Measurements from ENCODE around the gene CACNA2D3. TPM values are rescaled to one million over a fixed set of nuclear protein-coding genes. Genes with fewer than 3 reads are reported as not detected.
"Not testable (repeated sequence)": the region's sequence is repeated elsewhere in the genome, so short reads cannot be mapped to it uniquely, and the experiment has no call there.

CACNA2D3 gene
- total RNA-seq, 1 donor from 2014 or later = 7.3 TPM

DNA sequence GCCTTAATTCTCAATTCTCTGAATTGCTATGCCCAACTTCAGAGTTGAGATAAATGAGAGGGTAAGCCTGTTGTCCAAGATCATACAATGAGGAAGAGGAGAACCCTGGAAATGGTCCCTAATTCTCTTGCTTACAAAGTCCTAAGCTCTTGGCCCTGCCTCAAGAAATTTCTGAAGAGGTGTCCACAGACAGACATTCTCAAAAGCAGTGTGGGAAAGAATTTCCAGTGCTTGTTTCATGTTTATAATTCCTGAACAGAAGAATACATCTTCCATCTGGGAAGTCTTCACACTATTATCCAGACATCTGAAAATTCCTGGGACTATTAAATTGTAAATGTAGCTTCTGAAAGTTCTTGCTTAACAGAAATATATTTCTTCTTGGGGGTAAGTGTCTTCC is 972.3 kb downstream of the CACNA2D3 start:
- DNase-seq (no peak), ATAC-seq (no peak)
- Histone ChIP-seq H3K9me3 (no peaks in the 10 kb centered on the region), H3K27ac (no peak overlapping the region), H3K4me1 (no peaks in the 10 kb centered on the region), H3K27me3 (no peaks in the 10 kb centered on the region), H3K4me3 (no peak overlapping the region), H3K36me3 (no peaks in the 10 kb centered on the region)
- TF ChIP-seq CTCF (IDR thresholded peaks at IDR 0.05) = no peak
- intact Hi-C loops (cut with DNase I) = no loop called here

- Histone ChIP-seq H3K4me3 (no peak overlapping the region), H3K27me3 (no peaks in the 10 kb centered on the region), H3K4me1 (no peaks in the 10 kb centered on the region), H3K36me3 (no peaks in the 10 kb centered on the region), H3K27ac (no peak overlapping the region), H3K9me3 (no peaks in the 10 kb centered on the region)
- intact Hi-C loops (cut with DNase I) = no loop called here
- ATAC-seq (no peak), DNase-seq (no peak)
- TF ChIP-seq CTCF (IDR thresholded peaks at IDR 0.05) = no peak
Measured at GRCh38 chr3:55097441-55097840, 975.1 kb downstream of the CACNA2D3 start.

DNA sequence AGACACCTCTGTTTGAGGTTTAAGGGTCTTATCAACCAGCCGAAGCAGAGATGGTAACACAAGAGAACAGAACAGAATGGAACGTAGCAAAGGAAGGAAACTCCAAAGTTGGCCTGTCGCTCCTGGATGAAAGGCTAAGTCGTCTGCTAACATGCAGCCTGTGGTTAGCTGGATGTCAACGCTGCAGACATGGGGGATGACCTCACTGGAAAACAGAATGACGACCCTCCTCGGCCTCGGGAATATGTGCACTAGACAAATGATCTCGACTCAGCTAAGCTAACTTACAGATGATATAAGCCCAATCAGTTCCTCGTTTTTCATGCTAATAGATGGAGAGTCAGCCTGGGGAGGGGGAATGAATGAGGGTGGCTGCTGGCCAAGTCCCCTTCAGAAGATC is 983.3 kb downstream of the CACNA2D3 start:
- Histone ChIP-seq H3K36me3 (no peaks in the 10 kb centered on the region), H3K9me3 (no peaks in the 10 kb centered on the region), H3K27ac (no peak overlapping the region), H3K4me3 (no peak overlapping the region), H3K4me1 (no peaks in the 10 kb centered on the region), H3K27me3 (no peaks in the 10 kb centered on the region)
- DNase-seq = no peak
- no peak for TF ChIP-seq CTCF (IDR thresholded peaks at IDR 0.05)
- no peak for ATAC-seq
- intact Hi-C loops (cut with DNase I) = no loop called here

- Histone ChIP-seq H3K9me3 (no peaks in the 10 kb centered on the region), H3K27ac (no peak overlapping the region), H3K4me1 (no peaks in the 10 kb centered on the region), H3K27me3 (no peaks in the 10 kb centered on the region), H3K36me3 (no peaks in the 10 kb centered on the region), H3K4me3 (no peak overlapping the region)
- ATAC-seq = no peak
- no peak for DNase-seq
- no peak for TF ChIP-seq CTCF (IDR thresholded peaks at IDR 0.05)
- intact Hi-C loops (cut with DNase I) = no loop called here
Measured at GRCh38 chr3:55107187-55107586, 984.8 kb downstream of the CACNA2D3 start.

- H3K27ac ChIP-seq; H3K36me3 ChIP-seq; intact Hi-C loops (cut with DNase I); H3K27me3 ChIP-seq; ATAC-seq; H3K4me3 ChIP-seq; H3K9me3 ChIP-seq; DNase-seq; H3K4me1 ChIP-seq: not testable (repeated sequence)
Measured at GRCh38 chr3:55111906-55112305, 989.6 kb downstream of the CACNA2D3 start.

- Histone ChIP-seq H3K9me3 (no peaks in the 10 kb centered on the region), H3K36me3 (no peaks in the 10 kb centered on the region), H3K4me1 (no peaks in the 10 kb centered on the region), H3K4me3 (no peak overlapping the region), H3K27ac (no peak overlapping the region), H3K27me3 (no peaks in the 10 kb centered on the region)
- no peak for DNase-seq
- no peak for TF ChIP-seq CTCF (IDR thresholded peaks at IDR 0.05)
- no peak for ATAC-seq
- intact Hi-C loops (cut with DNase I) = no loop called here
Measured at GRCh38 chr3:55118451-55118850, 996.1 kb downstream of the CACNA2D3 start.

Measured in upper lobe of right lung (tissue), 1 donor.